CD4-positive, alpha-beta T cell treated with Interleukin-2 at 100 ng/mL for 4 hours (primary cell): ENCODE data around the gene CAPZB.
"Not testable (repeated sequence)": the region's sequence is repeated elsewhere in the genome, so short reads cannot be mapped to it uniquely, and the experiment has no call there.

Source experiments
- DNase-seq: peaks from one replicate; pipeline ENCODE4 v3.0.0-alpha.2; 2020; ENCODE audit warnings: low spot score

The CAPZB gene

DNA sequence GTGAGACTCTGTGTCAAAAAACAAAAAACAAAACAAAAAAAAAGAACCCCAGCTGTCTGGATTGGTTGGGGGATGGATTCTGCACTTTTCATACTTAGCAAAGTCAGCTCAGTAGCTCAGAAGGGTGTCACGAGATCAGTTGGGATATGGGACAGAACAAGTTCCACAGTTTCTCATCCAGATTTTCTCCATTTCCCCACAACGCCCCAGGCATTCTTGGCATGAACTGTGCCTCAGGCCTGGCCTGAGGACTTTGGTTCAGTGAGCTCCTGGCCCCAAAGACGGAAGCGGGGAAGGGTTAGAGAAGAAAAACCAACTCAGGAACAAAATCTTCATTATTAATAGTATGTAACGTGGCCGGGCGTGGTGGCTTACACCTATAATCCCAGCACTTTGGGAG, 175.3 kb downstream of the CAPZB start:
- DNase-seq, result no peak

DNA sequence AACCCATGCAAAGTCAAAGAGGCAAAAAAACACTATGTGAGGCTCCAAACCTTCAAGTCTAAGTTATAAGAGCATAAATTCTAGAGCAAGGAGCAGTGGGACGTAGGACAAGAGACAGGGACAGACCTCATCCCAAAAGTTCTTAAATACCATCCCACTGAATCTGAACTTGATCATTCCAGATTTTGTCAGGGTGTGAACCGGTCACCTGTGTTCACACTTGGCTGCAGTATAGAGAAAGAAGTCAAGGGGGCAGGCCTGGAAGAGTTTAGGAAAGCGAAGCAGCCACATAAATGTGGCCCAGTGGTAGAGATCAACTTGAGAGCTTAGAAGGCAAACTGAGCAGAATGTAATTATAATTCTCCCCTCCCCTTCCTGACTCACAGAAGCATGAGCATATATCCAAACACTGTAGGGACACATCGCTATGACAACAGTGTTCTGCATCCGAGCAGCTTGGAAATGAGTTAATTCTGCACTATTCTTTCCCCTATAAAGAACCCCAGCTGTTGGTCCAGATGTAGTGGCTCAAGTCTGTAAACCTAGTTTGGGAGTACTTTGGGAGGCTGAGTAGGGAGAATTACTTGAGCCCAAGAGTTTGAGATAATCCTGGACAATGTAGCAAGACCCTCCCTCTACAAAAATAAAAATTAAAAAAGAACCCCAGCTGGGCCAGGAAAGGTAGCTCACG, 176.1 kb downstream of the CAPZB start:
- no peak for DNase-seq

DNA sequence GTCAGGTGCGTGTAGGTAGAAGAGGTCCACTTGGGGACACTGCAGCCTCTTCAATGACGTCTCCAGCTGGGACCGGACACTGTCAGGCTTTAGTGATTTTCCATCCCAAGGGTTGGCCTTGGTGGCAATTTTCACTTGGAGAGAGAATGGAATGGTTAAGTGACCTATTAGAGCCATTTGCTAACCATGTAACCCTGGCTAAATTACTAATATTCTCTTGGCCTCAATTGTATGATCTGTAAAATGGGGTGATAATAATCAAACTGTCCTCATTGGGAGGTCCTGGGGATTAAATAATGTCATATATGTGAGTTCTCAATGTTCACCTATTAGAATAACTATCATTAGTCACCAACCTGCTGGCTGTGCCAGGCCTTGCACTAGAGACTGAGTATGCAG, 176.8 kb downstream of the CAPZB start:
- no peak for DNase-seq

DNA sequence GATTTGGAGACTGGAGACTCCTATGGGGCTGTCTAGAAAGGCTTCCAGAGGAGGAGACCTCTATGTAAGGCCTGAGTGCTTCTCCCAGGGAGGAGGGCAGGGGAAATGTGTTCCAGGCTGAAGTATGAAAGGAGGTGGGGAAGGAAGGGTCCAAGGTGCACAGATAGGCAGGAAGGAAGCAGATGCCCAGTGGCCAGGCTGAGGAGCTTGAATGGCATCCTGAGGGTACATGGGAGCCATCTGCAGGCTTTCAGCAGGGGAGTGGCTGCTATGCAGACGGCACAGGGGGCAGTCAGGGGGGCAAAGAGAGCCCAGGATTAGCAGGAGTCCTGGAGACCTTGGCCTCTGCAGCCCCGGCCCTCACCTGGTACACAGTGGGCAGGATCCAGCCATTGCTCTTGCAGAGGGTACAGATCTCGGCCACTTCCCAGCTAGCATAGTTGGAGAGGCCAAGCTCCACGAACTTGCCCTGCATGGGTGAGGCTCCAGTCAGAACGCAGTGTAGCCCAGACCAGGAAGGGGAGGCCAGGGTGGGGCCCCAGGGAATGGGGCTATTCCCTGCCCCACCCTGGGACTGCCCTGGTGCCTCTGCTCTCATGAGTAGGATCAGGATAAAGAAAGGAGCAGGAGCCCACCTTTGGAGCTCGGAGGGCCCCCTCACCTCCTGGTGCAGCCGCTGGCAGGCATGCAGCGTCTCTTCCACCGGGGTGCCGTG, 177.4 kb downstream of the CAPZB start:
- DNase-seq, result no peak

DNA sequence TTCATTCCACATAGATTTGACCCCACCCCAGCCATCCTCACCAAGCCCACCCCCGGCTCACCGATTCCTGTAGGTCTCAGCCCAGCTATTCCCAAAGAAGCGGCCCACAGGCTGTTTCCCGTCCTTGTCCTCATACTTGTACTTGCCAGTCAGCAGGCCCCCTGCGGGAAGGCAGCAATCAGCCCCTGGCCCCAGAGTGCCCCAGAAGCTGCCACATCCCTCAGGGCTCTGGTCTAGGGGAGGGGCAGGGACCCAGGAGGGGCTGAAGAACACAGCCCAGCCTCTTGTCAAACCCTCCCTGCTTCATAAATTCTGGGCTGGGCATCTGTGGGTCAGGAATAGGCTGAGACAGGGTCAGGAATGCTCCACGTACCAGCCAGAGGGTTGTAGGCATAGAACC, 178.4 kb downstream of the CAPZB start:
- no peak for DNase-seq

DNA sequence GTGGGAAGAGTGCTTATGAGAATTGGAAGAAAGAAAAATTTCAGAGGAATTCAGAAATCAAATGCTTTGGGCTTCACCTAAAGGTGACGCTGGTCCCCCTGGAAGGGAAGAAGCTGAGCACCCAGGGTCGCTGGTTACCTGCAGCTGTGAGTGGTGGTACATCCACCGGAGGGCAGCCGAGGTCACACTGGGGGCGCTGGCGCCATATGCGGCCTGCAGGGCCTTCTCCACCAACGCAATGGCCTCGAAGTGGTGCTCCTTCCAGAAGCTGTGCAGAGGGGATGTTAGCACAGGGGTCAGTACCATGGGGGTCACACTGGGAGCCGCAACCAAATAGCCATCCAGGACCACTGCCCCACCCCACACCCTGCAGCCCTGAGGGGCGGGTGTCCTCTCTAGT, 179.5 kb downstream of the CAPZB start:
- no peak for DNase-seq

DNA sequence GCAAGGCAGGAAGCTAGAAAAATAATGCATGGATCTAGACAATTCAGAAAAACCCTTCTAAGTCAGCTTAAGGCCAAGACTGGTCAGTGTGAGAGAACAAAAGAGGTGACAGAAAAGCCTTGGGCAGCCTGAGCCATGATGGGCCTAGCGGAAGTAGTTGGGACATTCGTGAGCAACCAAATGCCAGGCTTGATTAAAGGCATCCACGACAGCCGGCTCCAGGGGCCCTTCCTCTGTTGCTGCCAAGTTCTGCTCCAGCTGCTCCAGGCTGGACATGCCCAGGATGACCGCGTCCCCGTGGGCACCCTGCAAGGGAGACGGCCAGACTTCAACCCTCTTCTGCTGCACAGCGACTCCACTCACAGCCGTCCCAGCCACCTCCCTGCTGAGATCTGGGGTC, 181.3 kb downstream of the CAPZB start:
- not testable (repeated sequence) for DNase-seq

DNA sequence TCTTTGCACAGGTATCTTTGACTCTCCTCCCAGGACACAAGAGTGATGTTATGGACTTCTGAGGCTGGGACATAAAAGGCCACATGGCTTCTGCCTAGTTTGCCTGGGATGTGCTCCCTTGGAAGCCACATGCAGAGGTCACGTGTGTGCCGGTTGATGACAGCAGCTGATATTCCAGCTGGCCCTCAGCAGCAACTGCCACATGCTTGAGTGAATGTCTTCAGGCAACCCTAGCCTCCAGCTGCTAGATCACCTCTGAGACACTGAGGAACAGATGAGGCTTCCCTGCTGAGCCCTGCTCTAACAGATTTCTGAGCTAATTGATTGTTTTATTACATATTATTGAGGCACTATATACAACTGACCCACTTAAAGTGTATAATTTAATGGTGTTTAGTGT, 185.1 kb downstream of the CAPZB start:
- DNase-seq, result no peak

DNA sequence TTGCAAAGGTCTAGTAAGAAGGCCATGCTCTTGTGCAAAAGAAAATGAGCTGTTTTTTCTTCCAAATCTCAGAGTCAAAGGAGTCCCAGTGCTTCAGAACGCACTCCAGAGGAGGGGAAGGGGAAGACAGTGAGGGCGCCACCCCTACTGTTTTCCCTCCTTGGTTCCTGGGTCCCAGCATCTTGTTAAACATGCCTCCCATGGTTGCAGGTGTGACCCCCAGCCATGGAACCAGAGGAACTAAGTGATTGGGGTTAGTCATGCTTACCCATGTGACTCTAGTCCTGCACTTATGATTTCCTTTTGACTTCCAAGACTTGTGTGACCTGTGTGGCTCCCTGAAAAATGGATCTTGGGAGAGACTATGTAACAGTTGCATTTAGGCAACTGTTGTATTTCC, 190.7 kb downstream of the CAPZB start:
- no peak for DNase-seq

DNA sequence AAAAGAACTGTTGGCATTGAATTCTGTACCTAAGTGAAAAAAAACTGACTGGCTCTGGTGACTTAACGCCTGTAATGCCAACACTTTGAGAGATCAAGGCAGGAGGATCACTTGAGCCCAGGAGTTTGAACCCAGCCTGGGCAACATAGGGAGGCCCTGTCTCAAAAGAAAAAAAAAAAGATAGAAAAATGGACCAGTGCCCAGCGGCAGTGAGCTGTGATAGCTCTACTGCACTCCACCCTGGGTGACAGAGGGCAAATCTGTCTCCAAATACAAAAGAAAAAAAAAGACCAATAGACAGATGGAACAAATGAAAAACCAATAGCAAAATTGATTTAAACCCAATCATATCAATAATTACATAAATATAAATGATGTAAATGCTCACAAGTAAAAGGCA, 196.1 kb downstream of the CAPZB start:
- DNase-seq, result no peak
